ENCODE results near the gene SSTR5. TPM values are rescaled to one million over a fixed set of nuclear protein-coding genes. Genes with fewer than 3 reads are reported as not detected.
"Not testable (repeated sequence)": the region's sequence is repeated elsewhere in the genome, so short reads cannot be mapped to it uniquely, and the experiment has no call there.

The SSTR5 gene
- total RNA-seq, 1 donor from 2014 or later = 1.3 TPM

GRCh38 chr16:1084971-1085370, 12.4 kb downstream of the SSTR5 start:
- Mint-ChIP-seq H3K36me3 (ENCODE audit: unreplicated experiment) (peaks cover 10% of the 10 kb centered on the region), H3K9me3 (ENCODE audit: unreplicated experiment) (peaks cover 8% of the 10 kb centered on the region), H3K27me3 (ENCODE audit: unreplicated experiment) (peaks cover 4% of the 10 kb centered on the region), H3K27ac (ENCODE audit: unreplicated experiment) (no peak overlapping the region), H3K4me3 (ENCODE audit: unreplicated experiment) (peak overlapping the region; percentile 68), H3K4me1 (ENCODE audit: low read depth, unreplicated experiment) (no peaks in the 10 kb centered on the region)
- no peak for DNase-seq
- TF ChIP-seq, protein P1, sequence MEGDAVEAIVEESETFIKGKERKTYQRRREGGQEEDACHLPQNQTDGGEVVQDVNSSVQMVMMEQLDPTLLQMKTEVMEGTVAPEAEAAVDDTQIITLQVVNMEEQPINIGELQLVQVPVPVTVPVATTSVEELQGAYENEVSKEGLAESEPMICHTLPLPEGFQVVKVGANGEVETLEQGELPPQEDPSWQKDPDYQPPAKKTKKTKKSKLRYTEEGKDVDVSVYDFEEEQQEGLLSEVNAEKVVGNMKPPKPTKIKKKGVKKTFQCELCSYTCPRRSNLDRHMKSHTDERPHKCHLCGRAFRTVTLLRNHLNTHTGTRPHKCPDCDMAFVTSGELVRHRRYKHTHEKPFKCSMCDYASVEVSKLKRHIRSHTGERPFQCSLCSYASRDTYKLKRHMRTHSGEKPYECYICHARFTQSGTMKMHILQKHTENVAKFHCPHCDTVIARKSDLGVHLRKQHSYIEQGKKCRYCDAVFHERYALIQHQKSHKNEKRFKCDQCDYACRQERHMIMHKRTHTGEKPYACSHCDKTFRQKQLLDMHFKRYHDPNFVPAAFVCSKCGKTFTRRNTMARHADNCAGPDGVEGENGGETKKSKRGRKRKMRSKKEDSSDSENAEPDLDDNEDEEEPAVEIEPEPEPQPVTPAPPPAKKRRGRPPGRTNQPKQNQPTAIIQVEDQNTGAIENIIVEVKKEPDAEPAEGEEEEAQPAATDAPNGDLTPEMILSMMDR (IDR thresholded peaks at IDR 0.05; ENCODE audit: partially characterized antibody, unreplicated experiment) = no peak

DNA sequence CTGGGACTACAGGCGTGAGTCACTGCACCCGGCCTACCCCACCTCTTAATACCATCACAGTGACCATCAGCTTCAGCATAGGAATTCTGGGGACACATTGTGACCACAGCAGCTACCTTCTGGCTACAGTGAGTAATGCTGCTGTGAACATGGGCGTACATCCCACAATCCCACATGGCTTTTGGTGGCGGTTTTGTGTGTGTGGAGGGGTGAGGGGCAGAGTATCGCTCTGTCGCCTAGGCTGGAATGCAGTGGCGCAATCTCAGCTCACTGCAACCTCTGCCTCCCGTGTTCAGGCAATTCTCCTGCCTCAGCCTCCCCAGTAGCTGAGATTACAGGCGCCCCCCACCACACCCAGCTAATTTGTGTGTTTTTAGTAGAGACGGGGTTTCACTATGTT, 13.9 kb downstream of the SSTR5 start:
- H3K9me3 Mint-ChIP-seq (ENCODE audit: unreplicated experiment); H3K27me3 Mint-ChIP-seq (ENCODE audit: unreplicated experiment); H3K36me3 Mint-ChIP-seq (ENCODE audit: unreplicated experiment): not testable (repeated sequence)

GRCh38 chr16:1088295-1089170, 16.0 kb downstream of the SSTR5 start:
- Mint-ChIP-seq H3K4me3 (ENCODE audit: unreplicated experiment) (no peak overlapping the region), H3K36me3 (ENCODE audit: unreplicated experiment) (peaks cover 10% of the 10 kb centered on the region), H3K27me3 (ENCODE audit: unreplicated experiment) (peaks cover 11% of the 10 kb centered on the region), H3K27ac (ENCODE audit: unreplicated experiment) (no peak overlapping the region), H3K9me3 (ENCODE audit: unreplicated experiment) (peaks cover 8% of the 10 kb centered on the region), H3K4me1 (ENCODE audit: low read depth, unreplicated experiment) (peaks cover 6% of the 10 kb centered on the region)
- DNase-seq = no peak
- TF ChIP-seq, protein P1 (IDR thresholded peaks at IDR 0.05; ENCODE audit: partially characterized antibody, unreplicated experiment) = no peak

More for the DNA sequence above, 13.9 kb downstream of the SSTR5 start:
- DNase-seq; H3K27ac Mint-ChIP-seq (ENCODE audit: unreplicated experiment); H3K4me1 Mint-ChIP-seq (ENCODE audit: low read depth, unreplicated experiment); H3K4me3 Mint-ChIP-seq (ENCODE audit: unreplicated experiment): not testable (repeated sequence)

DNA sequence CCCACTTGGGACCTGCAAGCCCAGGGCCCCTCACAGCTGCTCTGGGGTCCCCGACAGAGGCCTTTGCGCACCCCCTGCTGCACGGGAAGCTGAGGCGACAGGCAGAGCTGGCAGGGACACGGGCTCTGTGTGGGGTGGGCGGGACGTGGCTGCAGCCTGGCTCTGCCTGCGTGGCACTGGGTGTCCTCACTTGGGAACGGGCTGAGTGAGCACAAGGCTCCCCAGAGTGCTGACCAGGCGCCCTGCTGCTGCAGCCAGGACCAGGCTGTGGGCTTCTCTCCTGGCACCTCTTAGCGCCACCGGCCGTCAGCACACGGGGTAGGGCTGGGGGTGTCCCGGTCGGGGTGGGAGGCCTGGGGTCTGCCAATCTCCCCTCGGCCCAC, 16.9 kb downstream of the SSTR5 start:
- peaks cover 11% of the 10 kb centered on the region for H3K27me3 Mint-ChIP-seq (ENCODE audit: unreplicated experiment)
- H3K36me3 Mint-ChIP-seq (ENCODE audit: unreplicated experiment) = peaks cover 10% of the 10 kb centered on the region
- no peak overlapping the region for H3K27ac Mint-ChIP-seq (ENCODE audit: unreplicated experiment)
- peaks cover 6% of the 10 kb centered on the region for H3K4me1 Mint-ChIP-seq (ENCODE audit: low read depth, unreplicated experiment)
- TF ChIP-seq, protein P1 (IDR thresholded peaks at IDR 0.05; ENCODE audit: partially characterized antibody, unreplicated experiment) = no peak
- peak; percentile 14 for DNase-seq
- H3K9me3 Mint-ChIP-seq (ENCODE audit: unreplicated experiment) = peaks cover 8% of the 10 kb centered on the region
- no peak overlapping the region for H3K4me3 Mint-ChIP-seq (ENCODE audit: unreplicated experiment)

DNA sequence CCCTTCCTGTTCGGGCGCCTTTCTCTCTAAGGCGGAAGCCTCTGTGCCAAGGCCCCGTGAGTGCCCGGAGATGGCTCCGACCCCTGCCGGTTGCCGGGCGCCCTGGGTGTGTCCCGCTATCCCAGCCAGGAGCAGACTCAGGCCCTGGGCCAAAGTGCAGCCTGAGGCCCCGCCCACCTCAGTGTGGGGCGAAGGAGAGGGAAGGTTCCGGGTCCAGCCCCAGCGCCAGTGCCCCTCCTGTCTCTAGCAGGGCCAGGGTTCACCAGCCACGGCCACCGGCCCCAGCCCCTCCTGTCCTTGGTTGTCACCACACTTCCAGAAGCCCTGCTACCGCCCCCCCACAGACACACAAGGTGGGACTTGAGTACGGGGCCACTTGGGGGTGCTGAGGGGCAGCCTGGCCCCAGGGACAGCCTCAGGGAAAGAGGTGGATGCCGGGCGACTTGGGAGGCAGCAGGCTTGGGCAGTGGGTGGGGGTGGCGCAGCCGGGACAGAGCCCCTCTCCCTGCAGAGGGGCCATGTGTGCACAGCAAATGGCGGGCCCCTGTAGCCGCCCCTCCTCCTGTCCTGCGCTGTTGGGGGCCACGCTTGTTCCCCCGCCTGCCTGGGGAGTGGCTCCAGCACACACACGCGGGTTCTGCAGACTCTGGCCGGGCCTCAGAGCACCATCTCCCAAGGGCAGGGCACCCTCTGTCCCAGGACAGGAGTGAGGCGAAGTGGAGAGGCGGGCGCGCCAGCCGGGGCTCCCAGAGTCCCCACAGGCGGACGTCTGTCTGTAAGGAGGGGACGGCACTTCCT, 17.5 kb downstream of the SSTR5 start:
- Mint-ChIP-seq H3K36me3 (ENCODE audit: unreplicated experiment) (peaks cover 8% of the 10 kb centered on the region), H3K27me3 (ENCODE audit: unreplicated experiment) (peaks cover 10% of the 10 kb centered on the region), H3K27ac (ENCODE audit: unreplicated experiment) (no peak overlapping the region), H3K4me1 (ENCODE audit: low read depth, unreplicated experiment) (peaks cover 6% of the 10 kb centered on the region), H3K4me3 (ENCODE audit: unreplicated experiment) (no peak overlapping the region), H3K9me3 (ENCODE audit: unreplicated experiment) (peaks cover 8% of the 10 kb centered on the region)
- TF ChIP-seq, protein P1 (IDR thresholded peaks at IDR 0.05; ENCODE audit: partially characterized antibody, unreplicated experiment) = no peak
- DNase-seq = no peak
